Measurements from ENCODE around the gene PDE11A.

The PDE11A gene

GRCh38 chr2:177740700-177741099, 331.9 kb downstream of the PDE11A start:
- Histone ChIP-seq H3K27me3 (ENCODE audit: control insufficient read depth in 2 of 2, insufficient read depth in 2 of 2, low read length in 2 of 2) (no peaks in the 10 kb centered on the region), H3K9me3 (ENCODE audit: control insufficient read depth in 2 of 2, low read length in 2 of 2) (no peaks in the 10 kb centered on the region), H3K27ac (ENCODE audit: low read depth in 2 of 2, low read length in 2 of 2) (no peak overlapping the region)

DNA sequence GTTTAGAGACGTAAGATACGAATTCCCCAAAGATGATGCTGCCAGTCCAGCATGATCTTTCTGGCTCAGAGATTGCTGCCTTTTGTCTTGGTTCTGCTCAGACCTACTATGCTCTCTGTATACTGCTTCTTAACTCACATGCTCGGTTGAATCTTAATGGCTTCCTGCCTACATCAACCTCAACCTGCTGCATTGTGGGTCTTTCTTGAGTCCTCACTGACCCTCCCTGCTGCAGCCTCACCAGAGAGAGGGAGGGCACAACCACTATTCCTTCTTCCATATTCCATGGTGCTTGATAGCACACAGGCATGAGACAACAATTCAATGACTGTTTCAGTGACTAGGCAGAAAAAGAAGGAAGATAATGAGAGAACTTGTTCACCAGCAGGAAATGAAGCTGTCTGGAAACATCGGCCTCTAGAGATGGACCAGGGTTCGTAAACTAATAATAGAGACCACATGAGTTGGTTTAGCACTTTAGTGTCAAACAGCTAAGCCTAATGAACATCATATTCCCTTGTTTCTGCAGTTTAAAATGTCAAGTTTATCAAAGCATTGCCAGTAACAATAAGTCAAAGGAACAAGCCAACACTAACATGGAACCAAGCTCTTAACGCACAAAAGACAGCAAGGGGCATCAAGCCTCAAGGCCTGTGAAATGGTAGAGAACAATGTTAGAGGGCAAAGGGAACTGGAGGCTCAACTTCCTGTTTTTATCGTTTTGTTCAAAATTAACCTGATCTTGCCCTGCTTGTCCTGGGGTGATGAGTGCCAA, 333.9 kb downstream of the PDE11A start:
- Histone ChIP-seq H3K36me3 (ENCODE audit: control insufficient read depth in 2 of 2, insufficient read depth in 2 of 2, low read length in 2 of 2) (no peaks in the 10 kb centered on the region), H3K9me3 (ENCODE audit: control insufficient read depth in 2 of 2, low read length in 2 of 2) (no peaks in the 10 kb centered on the region), H3K4me3 (ENCODE audit: low read length in 2 of 2) (no peak overlapping the region), H3K4me1 (ENCODE audit: control insufficient read depth in 2 of 2, insufficient read depth in 2 of 2, low read length in 2 of 2) (peaks cover 0 to 2% of the 10 kb centered on the region in 2 donors), H3K27me3 (ENCODE audit: control insufficient read depth in 2 of 2, insufficient read depth in 2 of 2, low read length in 2 of 2) (no peaks in the 10 kb centered on the region), H3K27ac (ENCODE audit: low read depth in 2 of 2, low read length in 2 of 2) (peak overlapping the region in 1 of 2 donors; percentile 14), H3K9ac (ENCODE audit: low read depth in 1 of 2, low read length in 2 of 2) (no peak overlapping the region)

More at GRCh38 chr2:177740700-177741099, 331.9 kb downstream of the PDE11A start:
- H3K4me1 ChIP-seq (ENCODE audit: control insufficient read depth in 2 of 2, insufficient read depth in 2 of 2, low read length in 2 of 2): peaks cover 0 to 2% of the 10 kb centered on the region in 2 donors
- no peak overlapping the region for H3K9ac ChIP-seq (ENCODE audit: low read depth in 1 of 2, low read length in 2 of 2)
- H3K36me3 ChIP-seq (ENCODE audit: control insufficient read depth in 2 of 2, insufficient read depth in 2 of 2, low read length in 2 of 2): no peaks in the 10 kb centered on the region
- H3K4me3 ChIP-seq (ENCODE audit: low read length in 2 of 2): no peak overlapping the region

- Histone ChIP-seq H3K4me1 (ENCODE audit: control insufficient read depth in 2 of 2, insufficient read depth in 2 of 2, low read length in 2 of 2) (peaks cover 0 to 2% of the 10 kb centered on the region in 2 donors), H3K9me3 (ENCODE audit: control insufficient read depth in 2 of 2, low read length in 2 of 2) (no peaks in the 10 kb centered on the region), H3K27me3 (ENCODE audit: control insufficient read depth in 2 of 2, insufficient read depth in 2 of 2, low read length in 2 of 2) (no peaks in the 10 kb centered on the region), H3K9ac (ENCODE audit: low read depth in 1 of 2, low read length in 2 of 2) (no peak overlapping the region), H3K4me3 (ENCODE audit: low read length in 2 of 2) (no peak overlapping the region), H3K27ac (ENCODE audit: low read depth in 2 of 2, low read length in 2 of 2) (no peak overlapping the region), H3K36me3 (ENCODE audit: control insufficient read depth in 2 of 2, insufficient read depth in 2 of 2, low read length in 2 of 2) (no peaks in the 10 kb centered on the region)
These were observed 337.2 kb downstream of the PDE11A start for GRCh38 chr2:177735318-177735803.

DNA sequence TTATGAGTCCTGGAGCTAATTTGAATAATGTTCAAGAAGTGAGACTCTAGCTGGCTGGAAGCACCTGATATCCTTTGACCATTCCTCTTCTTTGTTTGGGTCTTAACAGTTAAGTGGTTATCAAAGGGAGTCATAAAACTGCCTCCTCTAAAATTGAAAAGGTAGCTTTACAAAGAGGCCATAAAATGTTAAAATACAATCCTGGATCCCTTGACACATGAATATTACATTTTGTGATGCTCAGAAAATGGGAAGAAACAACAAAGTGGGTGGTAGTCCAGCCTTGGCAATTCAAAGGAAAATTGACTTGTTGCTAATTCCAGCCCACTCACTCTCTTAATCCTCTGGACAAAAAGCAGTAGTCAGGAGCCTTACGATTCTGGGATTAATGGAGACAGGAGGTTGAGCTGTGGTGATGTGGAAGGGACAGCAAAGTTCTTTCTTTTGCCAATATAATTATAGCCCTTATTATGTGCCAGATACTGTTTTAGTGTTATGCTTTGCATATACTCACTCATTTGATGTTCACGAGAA, 339.2 kb downstream of the PDE11A start:
- Histone ChIP-seq H3K27ac (ENCODE audit: low read depth in 2 of 2, low read length in 2 of 2) (no peak overlapping the region), H3K4me1 (ENCODE audit: control insufficient read depth in 2 of 2, insufficient read depth in 2 of 2, low read length in 2 of 2) (peaks cover 0 to 1% of the 10 kb centered on the region in 2 donors), H3K9me3 (ENCODE audit: control insufficient read depth in 2 of 2, low read length in 2 of 2) (no peaks in the 10 kb centered on the region), H3K4me3 (ENCODE audit: low read length in 2 of 2) (no peak overlapping the region), H3K36me3 (ENCODE audit: control insufficient read depth in 2 of 2, insufficient read depth in 2 of 2, low read length in 2 of 2) (no peaks in the 10 kb centered on the region), H3K27me3 (ENCODE audit: control insufficient read depth in 2 of 2, insufficient read depth in 2 of 2, low read length in 2 of 2) (no peaks in the 10 kb centered on the region), H3K9ac (ENCODE audit: low read depth in 1 of 2, low read length in 2 of 2) (no peak overlapping the region)

DNA sequence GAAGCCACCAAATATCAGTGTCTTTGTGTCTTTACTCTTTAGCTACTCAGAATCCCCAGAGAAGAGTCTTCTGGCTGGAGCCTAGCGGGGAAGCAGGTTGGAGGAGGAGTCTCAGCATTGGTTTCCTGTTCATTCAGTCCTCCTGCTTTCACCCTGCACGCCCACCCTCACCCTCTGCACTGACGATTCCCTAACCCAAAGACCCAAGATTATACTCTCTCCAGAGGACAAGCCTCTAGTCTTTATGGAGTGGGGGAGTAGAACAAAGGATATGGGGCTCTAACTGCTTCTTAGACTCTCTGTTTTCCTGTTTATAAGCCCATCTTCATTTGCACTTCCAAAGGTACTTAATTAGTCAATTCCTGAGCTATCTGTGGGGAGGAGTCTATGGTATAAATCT, 341.2 kb downstream of the PDE11A start:
- H3K27ac ChIP-seq (ENCODE audit: low read depth in 2 of 2, low read length in 2 of 2): no peak overlapping the region
- H3K4me1 ChIP-seq (ENCODE audit: control insufficient read depth in 2 of 2, insufficient read depth in 2 of 2, low read length in 2 of 2): no peaks in the 10 kb centered on the region
- no peaks in the 10 kb centered on the region for H3K36me3 ChIP-seq (ENCODE audit: control insufficient read depth in 2 of 2, insufficient read depth in 2 of 2, low read length in 2 of 2)

GRCh38 chr2:177730792-177731191, 341.8 kb downstream of the PDE11A start:
- H3K27ac ChIP-seq (ENCODE audit: low read depth in 2 of 2, low read length in 2 of 2): no peak overlapping the region
- no peaks in the 10 kb centered on the region for H3K27me3 ChIP-seq (ENCODE audit: control insufficient read depth in 2 of 2, insufficient read depth in 2 of 2, low read length in 2 of 2)
- no peaks in the 10 kb centered on the region for H3K9me3 ChIP-seq (ENCODE audit: control insufficient read depth in 2 of 2, low read length in 2 of 2)
- H3K4me1 ChIP-seq (ENCODE audit: control insufficient read depth in 2 of 2, insufficient read depth in 2 of 2, low read length in 2 of 2): no peaks in the 10 kb centered on the region
- H3K9ac ChIP-seq (ENCODE audit: low read depth in 1 of 2, low read length in 2 of 2): no peak overlapping the region
- no peak overlapping the region for H3K4me3 ChIP-seq (ENCODE audit: low read length in 2 of 2)
- no peaks in the 10 kb centered on the region for H3K36me3 ChIP-seq (ENCODE audit: control insufficient read depth in 2 of 2, insufficient read depth in 2 of 2, low read length in 2 of 2)

More for the DNA sequence above, 341.2 kb downstream of the PDE11A start:
- no peak overlapping the region for H3K9ac ChIP-seq (ENCODE audit: low read depth in 1 of 2, low read length in 2 of 2)
- no peaks in the 10 kb centered on the region for H3K27me3 ChIP-seq (ENCODE audit: control insufficient read depth in 2 of 2, insufficient read depth in 2 of 2, low read length in 2 of 2)
- H3K9me3 ChIP-seq (ENCODE audit: control insufficient read depth in 2 of 2, low read length in 2 of 2): no peaks in the 10 kb centered on the region
- H3K4me3 ChIP-seq (ENCODE audit: low read length in 2 of 2): no peak overlapping the region

DNA sequence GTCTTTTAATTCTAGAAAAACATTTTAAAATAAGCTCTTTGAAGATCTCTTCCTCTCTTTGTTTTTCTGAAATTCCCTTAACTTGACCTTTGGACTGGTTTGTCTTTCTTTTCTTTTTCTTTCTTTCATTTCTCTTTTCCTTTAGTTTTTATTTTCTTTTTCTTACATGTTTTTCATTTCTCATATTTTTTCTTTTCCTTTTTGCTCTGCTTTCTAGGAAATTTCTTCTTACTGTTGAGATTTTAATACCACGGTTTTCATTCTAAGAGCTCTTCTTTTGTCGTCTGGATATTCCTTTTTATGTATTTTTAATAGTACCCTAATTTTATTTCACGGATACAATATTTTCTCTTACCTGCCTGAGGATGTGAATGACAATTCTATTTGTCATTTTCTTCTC, 342.2 kb downstream of the PDE11A start:
- Histone ChIP-seq H3K9ac (ENCODE audit: low read depth in 1 of 2, low read length in 2 of 2) (no peak overlapping the region), H3K27me3 (ENCODE audit: control insufficient read depth in 2 of 2, insufficient read depth in 2 of 2, low read length in 2 of 2) (no peaks in the 10 kb centered on the region), H3K36me3 (ENCODE audit: control insufficient read depth in 2 of 2, insufficient read depth in 2 of 2, low read length in 2 of 2) (no peaks in the 10 kb centered on the region), H3K4me1 (ENCODE audit: control insufficient read depth in 2 of 2, insufficient read depth in 2 of 2, low read length in 2 of 2) (no peaks in the 10 kb centered on the region), H3K9me3 (ENCODE audit: control insufficient read depth in 2 of 2, low read length in 2 of 2) (no peaks in the 10 kb centered on the region), H3K4me3 (ENCODE audit: low read length in 2 of 2) (no peak overlapping the region), H3K27ac (ENCODE audit: low read depth in 2 of 2, low read length in 2 of 2) (no peak overlapping the region)

DNA sequence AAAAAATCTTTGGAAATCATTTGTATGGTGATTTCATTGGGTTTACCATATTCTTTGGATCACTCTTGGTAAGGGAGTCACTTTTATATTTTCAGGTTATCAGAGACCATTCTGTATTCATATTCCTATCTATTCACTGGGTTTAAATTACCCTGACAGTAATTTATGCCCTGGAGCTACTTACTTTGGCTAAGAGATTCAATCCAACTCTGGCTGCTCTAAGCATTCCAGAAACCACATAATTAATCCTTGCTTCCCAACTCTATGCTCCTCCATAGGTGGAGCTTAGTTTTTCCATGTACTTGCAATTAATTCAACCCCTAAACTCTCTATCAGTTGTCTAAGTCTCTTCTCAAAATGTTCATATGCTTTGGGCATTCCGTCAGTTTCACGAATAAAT, 343.7 kb downstream of the PDE11A start:
- no peak overlapping the region for H3K27ac ChIP-seq (ENCODE audit: low read depth in 2 of 2, low read length in 2 of 2)
- H3K9me3 ChIP-seq (ENCODE audit: control insufficient read depth in 2 of 2, low read length in 2 of 2): no peaks in the 10 kb centered on the region
- no peaks in the 10 kb centered on the region for H3K36me3 ChIP-seq (ENCODE audit: control insufficient read depth in 2 of 2, insufficient read depth in 2 of 2, low read length in 2 of 2)
- H3K27me3 ChIP-seq (ENCODE audit: control insufficient read depth in 2 of 2, insufficient read depth in 2 of 2, low read length in 2 of 2): no peaks in the 10 kb centered on the region
- no peak overlapping the region for H3K4me3 ChIP-seq (ENCODE audit: low read length in 2 of 2)
- no peak overlapping the region for H3K9ac ChIP-seq (ENCODE audit: low read depth in 1 of 2, low read length in 2 of 2)
- H3K4me1 ChIP-seq (ENCODE audit: control insufficient read depth in 2 of 2, insufficient read depth in 2 of 2, low read length in 2 of 2): no peaks in the 10 kb centered on the region

- H3K27ac ChIP-seq (ENCODE audit: low read depth in 2 of 2, low read length in 2 of 2): no peak overlapping the region
- H3K4me3 ChIP-seq (ENCODE audit: low read length in 2 of 2): no peak overlapping the region
- no peaks in the 10 kb centered on the region for H3K9me3 ChIP-seq (ENCODE audit: control insufficient read depth in 2 of 2, low read length in 2 of 2)
- H3K4me1 ChIP-seq (ENCODE audit: control insufficient read depth in 2 of 2, insufficient read depth in 2 of 2, low read length in 2 of 2): no peaks in the 10 kb centered on the region
- H3K36me3 ChIP-seq (ENCODE audit: control insufficient read depth in 2 of 2, insufficient read depth in 2 of 2, low read length in 2 of 2): no peaks in the 10 kb centered on the region
- H3K9ac ChIP-seq (ENCODE audit: low read depth in 1 of 2, low read length in 2 of 2): no peak overlapping the region
- H3K27me3 ChIP-seq (ENCODE audit: control insufficient read depth in 2 of 2, insufficient read depth in 2 of 2, low read length in 2 of 2): no peaks in the 10 kb centered on the region
These were observed 344.2 kb downstream of the PDE11A start for GRCh38 chr2:177728399-177728765.

- Histone ChIP-seq H3K4me3 (ENCODE audit: low read length in 2 of 2) (no peak overlapping the region), H3K9me3 (ENCODE audit: control insufficient read depth in 2 of 2, low read length in 2 of 2) (no peaks in the 10 kb centered on the region), H3K36me3 (ENCODE audit: control insufficient read depth in 2 of 2, insufficient read depth in 2 of 2, low read length in 2 of 2) (no peaks in the 10 kb centered on the region), H3K4me1 (ENCODE audit: control insufficient read depth in 2 of 2, insufficient read depth in 2 of 2, low read length in 2 of 2) (no peaks in the 10 kb centered on the region), H3K9ac (ENCODE audit: low read depth in 1 of 2, low read length in 2 of 2) (no peak overlapping the region), H3K27me3 (ENCODE audit: control insufficient read depth in 2 of 2, insufficient read depth in 2 of 2, low read length in 2 of 2) (no peaks in the 10 kb centered on the region), H3K27ac (ENCODE audit: low read depth in 2 of 2, low read length in 2 of 2) (no peak overlapping the region)
These were observed 344.8 kb downstream of the PDE11A start for GRCh38 chr2:177727577-177728398.

Measured in mucosa of rectum (tissue), 2 donors.